H9 (cell line): ENCODE results near the gene PTPRN2. TPM values are rescaled to one million over a fixed set of nuclear protein-coding genes. Genes with fewer than 3 reads are reported as not detected.

Source experiments
- DNase-seq: peaks from one replicate; pipeline ENCODE4 v3.0.0-alpha.2; 2017
- H2AFZ ChIP-seq: one replicate; pipeline ENCODE4 v1.6.1; 2013; ENCODE audit warnings: mild to moderate bottlenecking, low read length, control low read depth, moderate library complexity
- H2AK5ac ChIP-seq: 2 replicates; pipeline ENCODE4 v1.6.1; 2013; ENCODE audit warnings: low read length, control low read depth, mixed read lengths; ENCODE audit not compliant: insufficient read length
- H2BK120ac ChIP-seq: one replicate; pipeline ENCODE4 v1.6.1; 2013; ENCODE audit warnings: low read depth, mild to moderate bottlenecking, low read length, control low read depth, inconsistent platforms; ENCODE audit not compliant: poor library complexity, severe bottlenecking
- H2BK12ac ChIP-seq: 2 replicates; pipeline ENCODE4 v1.6.1; 2013; ENCODE audit warnings: low read length, control low read depth, mixed read lengths, low read depth; ENCODE audit not compliant: insufficient read length
- H2BK15ac ChIP-seq: 2 replicates; pipeline ENCODE4 v1.6.1; 2013; ENCODE audit warnings: low read depth, low read length, control low read depth
- H2BK20ac ChIP-seq: one replicate; pipeline ENCODE4 v1.6.1; 2013; ENCODE audit warnings: low read depth, mild to moderate bottlenecking, low read length, control low read depth, inconsistent platforms; ENCODE audit not compliant: poor library complexity, severe bottlenecking
- H2BK5ac ChIP-seq: 2 replicates; pipeline ENCODE4 v1.6.1; 2013; ENCODE audit warnings: low read length, control low read depth, mixed read lengths; ENCODE audit not compliant: insufficient read length
- H3K14ac ChIP-seq: 2 replicates; pipeline ENCODE4 v1.6.1; 2013; ENCODE audit warnings: low read length, control low read depth; ENCODE audit not compliant: insufficient read depth
- H3K18ac ChIP-seq: 2 replicates; pipeline ENCODE4 v1.6.1; 2013; ENCODE audit warnings: low read depth, mild to moderate bottlenecking, mixed read lengths, low read length, control low read depth; ENCODE audit not compliant: insufficient read length
- H3K23ac ChIP-seq: 2 replicates; pipeline ENCODE4 v1.6.1; 2013; ENCODE audit warnings: low read length, control low read depth, mixed read lengths, low read depth; ENCODE audit not compliant: insufficient read length
- H3K23me2 ChIP-seq: 2 replicates; pipeline ENCODE4 v1.6.1; 2013; ENCODE audit warnings: low read depth, mild to moderate bottlenecking, mixed read lengths, low read length, control low read depth; ENCODE audit not compliant: insufficient read length, poor library complexity, severe bottlenecking
- H3K27ac ChIP-seq: 2 replicates; pipeline ENCODE4 v1.5.1; 2013; ENCODE audit warnings: low read length, control low read depth, mixed read lengths, low read depth; ENCODE audit not compliant: insufficient read length
- H3K27me3 ChIP-seq: 2 replicates; pipeline ENCODE4 v1.6.1; 2013; ENCODE audit warnings: low read length, control low read depth, inconsistent platforms; ENCODE audit not compliant: insufficient read depth
- H3K4ac ChIP-seq: 2 replicates; pipeline ENCODE4 v1.6.1; 2013; ENCODE audit warnings: low read depth, mild to moderate bottlenecking, control low read depth, inconsistent platforms, low read length, moderate library complexity
- H3K4me1 ChIP-seq: 2 replicates; pipeline ENCODE4 v1.6.1; 2013; ENCODE audit warnings: low read length, control low read depth, inconsistent platforms; ENCODE audit not compliant: insufficient read depth
- H3K4me2 ChIP-seq: 2 replicates; pipeline ENCODE4 v1.6.1; 2013; ENCODE audit warnings: low read length, control low read depth, mixed read lengths; ENCODE audit not compliant: insufficient read length, insufficient read depth
- H3K56ac ChIP-seq: 2 replicates; pipeline ENCODE4 v1.6.1; 2013; ENCODE audit warnings: low read depth, mild to moderate bottlenecking, mixed read lengths, low read length, control low read depth; ENCODE audit not compliant: insufficient read length
- H3K79me1 ChIP-seq: 2 replicates; pipeline ENCODE4 v1.6.1; 2013; ENCODE audit warnings: low read depth, mild to moderate bottlenecking, moderate library complexity, low read length, control low read depth, inconsistent platforms; ENCODE audit not compliant: insufficient read depth, poor library complexity, severe bottlenecking
- H3K79me2 ChIP-seq: 2 replicates; pipeline ENCODE4 v1.6.1; 2013; ENCODE audit warnings: low read length, control low read depth, inconsistent platforms; ENCODE audit not compliant: insufficient read depth
- H3K9ac ChIP-seq: 2 replicates; pipeline ENCODE4 v1.6.1; 2013; ENCODE audit warnings: low read length, control low read depth, mixed read lengths; ENCODE audit not compliant: insufficient read length; ENCODE audit errors: extremely low read depth
- H3K9me3 ChIP-seq: one replicate; pipeline ENCODE4 v1.6.1; 2013; ENCODE audit warnings: low read depth, low read length, inconsistent platforms; ENCODE audit not compliant: control insufficient read depth
- H3T11ph ChIP-seq: one replicate; pipeline ENCODE4 v1.6.1; 2013; ENCODE audit warnings: mild to moderate bottlenecking, low read length, control low read depth, inconsistent platforms
- H4K20me1 ChIP-seq: one replicate; pipeline ENCODE4 v1.6.1; 2013; ENCODE audit not compliant: control insufficient read depth, insufficient read length, insufficient read depth
- H4K5ac ChIP-seq: 2 replicates; pipeline ENCODE4 v1.6.1; 2013; ENCODE audit warnings: low read depth, mild to moderate bottlenecking, mixed read lengths, low read length, control low read depth; ENCODE audit not compliant: insufficient read length
- H4K8ac ChIP-seq: replicated peaks from 2 replicates; pipeline ENCODE4 v1.6.1; 2013; ENCODE audit warnings: low read length, control low read depth, mixed read lengths, low read depth; ENCODE audit not compliant: insufficient read length
- H4K91ac ChIP-seq: 2 replicates; pipeline ENCODE4 v1.6.1; 2013; ENCODE audit warnings: low read depth, mild to moderate bottlenecking, moderate library complexity, mixed read lengths, low read length, control low read depth; ENCODE audit not compliant: insufficient read length
- H3K27ac Mint-ChIP-seq, 3 experiments: 2 replicates in 2 of 3; 3 replicates in 1 of 3; pipeline ENCODE4 v1.8.0; 2020 to 2021; ENCODE audit warnings: mixed read lengths in 3 of 3, mild to moderate bottlenecking in 1 of 3, moderate library complexity in 1 of 3
- H3K27me3 Mint-ChIP-seq: 2 replicates; pipeline ENCODE4 v1.8.0; 2021; ENCODE audit warnings: low read depth, mild to moderate bottlenecking, moderate library complexity, mixed read lengths
- H3K36me3 Mint-ChIP-seq, 3 experiments: 2 replicates in 2 of 3; 3 replicates in 1 of 3; pipeline ENCODE4 v1.8.0; 2020 to 2021; ENCODE audit warnings: low read depth in 3 of 3, mixed read lengths in 3 of 3; ENCODE audit not compliant: insufficient read depth in 1 of 3
- H3K4me1 Mint-ChIP-seq, 2 experiments: 2 replicates each; pipeline ENCODE4 v1.8.0; 2020; ENCODE audit warnings: mixed read lengths in 2 of 2
- H3K4me3 Mint-ChIP-seq, 2 experiments: 2 replicates in 1 of 2; 3 replicates in 1 of 2; pipeline ENCODE4 v1.8.0; 2020 to 2021; ENCODE audit warnings: mild to moderate bottlenecking in 2 of 2, mixed read lengths in 2 of 2, moderate library complexity in 1 of 2
- H3K9me3 Mint-ChIP-seq, 2 experiments: 2 replicates in 1 of 2; 3 replicates in 1 of 2; pipeline ENCODE4 v1.8.0; 2020; ENCODE audit warnings: mild to moderate bottlenecking in 2 of 2, mixed read lengths in 2 of 2, moderate library complexity in 1 of 2
- WGBS: extraction: QIAGEN DNeasy Blood & Tissue Kit; methylation state at CpG from one replicate; pipeline ENCODE4 v1.1.7; 2013; ENCODE audit warnings: missing lambda C conversion rate, low lambda C conversion rate, mixed read lengths; ENCODE audit not compliant: insufficient read length; ENCODE audit errors: extremely low coverage; 5-methylcytosine and 5-hydroxymethylcytosine counted together
- total RNA-seq: library from RNA; stranded (reverse); gene quantifications from 2 replicates; pipeline ENCODE4 v1.2.1, GENCODE V29; 2021
- TF ChIP-seq, protein P1 (sequence below): fragments of 200-600 bp; sonication (generic); conservative IDR thresholded peaks from 3 replicates; pipeline ENCODE4 v1.8.0; 2021; ENCODE audit warnings: antibody characterized with exemption, mild to moderate bottlenecking

The PTPRN2 gene
- total RNA-seq, 1 experiment from 2014 or later, result 5.2 TPM

- no peak overlapping the region for H3K23ac ChIP-seq
- Mint-ChIP-seq H3K36me3 (peaks cover 0 to 3% (median 0%) of the 10 kb centered on the region in 3 experiments; a peak in 2 of 7 replicates), H3K27ac (no peak overlapping the region), H3K4me1 (peaks cover 5 to 8% of the 10 kb centered on the region in 2 experiments; a peak in 3 of 4 replicates), H3K27me3 (peaks cover 77% of the 10 kb centered on the region), H3K9me3 (peaks cover 0 to 3% of the 10 kb centered on the region in 2 experiments; a peak in 2 of 5 replicates), H3K4me3 (no peak overlapping the region)
- no peak overlapping the region for H4K5ac ChIP-seq
- H3K4me2 ChIP-seq, result no peak overlapping the region
- TF ChIP-seq, protein P1, sequence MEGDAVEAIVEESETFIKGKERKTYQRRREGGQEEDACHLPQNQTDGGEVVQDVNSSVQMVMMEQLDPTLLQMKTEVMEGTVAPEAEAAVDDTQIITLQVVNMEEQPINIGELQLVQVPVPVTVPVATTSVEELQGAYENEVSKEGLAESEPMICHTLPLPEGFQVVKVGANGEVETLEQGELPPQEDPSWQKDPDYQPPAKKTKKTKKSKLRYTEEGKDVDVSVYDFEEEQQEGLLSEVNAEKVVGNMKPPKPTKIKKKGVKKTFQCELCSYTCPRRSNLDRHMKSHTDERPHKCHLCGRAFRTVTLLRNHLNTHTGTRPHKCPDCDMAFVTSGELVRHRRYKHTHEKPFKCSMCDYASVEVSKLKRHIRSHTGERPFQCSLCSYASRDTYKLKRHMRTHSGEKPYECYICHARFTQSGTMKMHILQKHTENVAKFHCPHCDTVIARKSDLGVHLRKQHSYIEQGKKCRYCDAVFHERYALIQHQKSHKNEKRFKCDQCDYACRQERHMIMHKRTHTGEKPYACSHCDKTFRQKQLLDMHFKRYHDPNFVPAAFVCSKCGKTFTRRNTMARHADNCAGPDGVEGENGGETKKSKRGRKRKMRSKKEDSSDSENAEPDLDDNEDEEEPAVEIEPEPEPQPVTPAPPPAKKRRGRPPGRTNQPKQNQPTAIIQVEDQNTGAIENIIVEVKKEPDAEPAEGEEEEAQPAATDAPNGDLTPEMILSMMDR, result no peak
- no peak overlapping the region for H3T11ph ChIP-seq
- no peak overlapping the region for H4K91ac ChIP-seq
- H2AFZ ChIP-seq, result no peak overlapping the region
- H3K79me1 ChIP-seq, result no peaks in the 10 kb centered on the region
- no peak overlapping the region for H3K27ac ChIP-seq
- H3K18ac ChIP-seq, result no peak overlapping the region
- no CpG with 5 or more reads among the region's 7 CpGs for WGBS
- no peaks in the 10 kb centered on the region for H3K4me1 ChIP-seq
- H2BK15ac ChIP-seq, result no peak overlapping the region
- no peak overlapping the region for H4K8ac ChIP-seq
- H3K14ac ChIP-seq, result no peak overlapping the region
- no peak overlapping the region for H3K56ac ChIP-seq
- no peaks in the 10 kb centered on the region for H3K79me2 ChIP-seq
- no peak overlapping the region for H2BK12ac ChIP-seq
- no peaks in the 10 kb centered on the region for H3K23me2 ChIP-seq
- no peaks in the 10 kb centered on the region for H3K27me3 ChIP-seq
- no peak for DNase-seq
- no peak overlapping the region for H3K4ac ChIP-seq
- no peak overlapping the region for H2BK20ac ChIP-seq
- no peak overlapping the region for H2AK5ac ChIP-seq
- H4K20me1 ChIP-seq, result no peaks in the 10 kb centered on the region
- H3K9ac ChIP-seq, result no peak overlapping the region
- no peak overlapping the region for H2BK5ac ChIP-seq
- no peaks in the 10 kb centered on the region for H3K9me3 ChIP-seq
- H2BK120ac ChIP-seq, result no peak overlapping the region
Observed at GRCh38 chr7:157547102-157547501, 1040.5 kb downstream of the PTPRN2 start.
